IPS-18a (cell line): ENCODE data around the gene CPB2.

Experiments
- H3K27ac ChIP-seq: one replicate; pipeline ENCODE4 v1.5.1; 2013; ENCODE audit warnings: low read length
- H3K27me3 ChIP-seq: one replicate; pipeline ENCODE4 v1.6.1; 2013; ENCODE audit warnings: mild to moderate bottlenecking, low read length; ENCODE audit not compliant: control insufficient read depth, insufficient read depth
- H3K36me3 ChIP-seq: one replicate; pipeline ENCODE4 v1.6.1; 2013; ENCODE audit warnings: low read depth, low read length; ENCODE audit not compliant: control insufficient read depth
- H3K4me1 ChIP-seq: one replicate; pipeline ENCODE4 v1.6.1; 2013; ENCODE audit warnings: low read depth, low read length; ENCODE audit not compliant: control insufficient read depth
- H3K4me3 ChIP-seq: one replicate; pipeline ENCODE4 v1.5.1; 2013; ENCODE audit warnings: low read length
- H3K9ac ChIP-seq: one replicate; pipeline ENCODE4 v1.6.1; 2013; ENCODE audit warnings: mild to moderate bottlenecking, low read length, moderate library complexity
- H3K9me3 ChIP-seq: one replicate; pipeline ENCODE4 v1.6.1; 2013; ENCODE audit warnings: low read depth, low read length; ENCODE audit not compliant: control insufficient read depth

The CPB2 gene

DNA sequence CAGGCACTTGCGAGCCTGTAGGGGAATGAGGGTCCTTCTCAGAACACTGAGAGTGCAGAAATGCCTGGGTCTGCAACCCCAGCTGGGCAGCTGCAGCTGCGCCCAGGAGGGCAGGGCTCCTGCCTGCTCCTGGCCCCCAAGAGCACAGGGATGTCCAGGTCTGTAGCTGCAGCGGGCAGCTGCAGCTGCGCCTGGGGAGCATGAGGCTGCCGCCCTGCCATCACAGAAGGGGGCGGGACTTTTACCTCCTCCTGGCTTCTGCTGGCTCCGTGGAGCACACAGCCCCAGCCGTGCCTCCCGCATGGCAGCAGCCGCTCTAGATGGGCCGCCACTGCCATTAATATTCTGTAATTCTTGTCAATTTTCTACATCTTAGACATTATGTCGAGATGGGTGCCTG, 17.8 kb downstream of the CPB2 start:
- H3K36me3 ChIP-seq, result no peaks in the 10 kb centered on the region
- H3K4me1 ChIP-seq, result no peaks in the 10 kb centered on the region
- no peak overlapping the region for H3K27ac ChIP-seq
- no peak overlapping the region for H3K4me3 ChIP-seq
- H3K9ac ChIP-seq, result no peak overlapping the region
- H3K9me3 ChIP-seq, result no peaks in the 10 kb centered on the region
- no peaks in the 10 kb centered on the region for H3K27me3 ChIP-seq

DNA sequence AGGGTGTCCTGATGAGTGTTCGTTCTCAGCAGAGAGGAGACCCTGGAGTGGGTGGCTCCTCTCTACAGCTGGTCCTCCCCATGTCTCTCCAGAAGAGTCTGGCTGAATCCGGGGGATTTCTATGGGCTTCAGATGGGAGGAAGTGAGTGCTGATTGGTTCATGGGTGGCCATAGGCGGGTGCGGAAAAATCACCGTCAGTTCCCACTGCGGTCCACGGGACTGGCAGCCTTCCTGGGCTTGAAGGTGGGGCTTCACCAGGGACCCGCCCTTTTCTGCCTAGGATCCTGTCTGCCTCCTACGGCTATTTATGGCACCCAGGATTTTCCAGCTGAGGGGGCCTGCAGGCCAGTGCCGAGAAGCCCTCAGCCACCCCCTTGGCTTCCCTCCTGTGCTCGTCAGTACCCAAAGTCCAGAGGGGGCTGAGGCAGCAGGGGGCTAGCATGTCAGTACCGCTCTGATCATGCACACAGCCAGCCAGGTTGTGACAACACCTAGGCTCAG, 18.4 kb downstream of the CPB2 start:
- Histone ChIP-seq H3K27me3 (no peaks in the 10 kb centered on the region), H3K36me3 (no peaks in the 10 kb centered on the region), H3K4me3 (no peak overlapping the region), H3K9me3 (no peaks in the 10 kb centered on the region), H3K27ac (no peak overlapping the region), H3K4me1 (no peaks in the 10 kb centered on the region), H3K9ac (no peak overlapping the region)

DNA sequence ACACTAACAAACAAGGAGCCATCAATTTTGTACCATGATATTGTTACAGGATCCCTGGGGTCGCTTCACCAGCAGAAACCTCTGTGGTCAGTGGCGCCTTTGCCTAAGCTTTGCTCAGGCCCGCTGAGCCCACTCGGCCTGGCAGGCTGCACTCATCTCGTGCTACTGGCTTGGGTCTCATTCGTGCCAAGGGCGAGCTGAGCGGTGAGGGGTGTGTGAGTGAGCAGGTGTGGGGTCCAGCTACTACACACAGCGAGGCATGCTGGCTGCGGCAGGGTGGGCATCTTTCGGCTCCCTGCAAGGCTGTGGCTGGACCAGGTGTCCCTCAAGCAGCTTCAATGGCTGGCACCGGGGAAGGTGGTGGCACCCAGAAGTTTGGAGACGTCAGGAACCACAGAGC, 19.1 kb downstream of the CPB2 start:
- no peaks in the 10 kb centered on the region for H3K36me3 ChIP-seq
- no peak overlapping the region for H3K27ac ChIP-seq
- H3K9ac ChIP-seq, result no peak overlapping the region
- no peak overlapping the region for H3K4me3 ChIP-seq
- no peaks in the 10 kb centered on the region for H3K27me3 ChIP-seq
- no peaks in the 10 kb centered on the region for H3K4me1 ChIP-seq
- H3K9me3 ChIP-seq, result no peaks in the 10 kb centered on the region

DNA sequence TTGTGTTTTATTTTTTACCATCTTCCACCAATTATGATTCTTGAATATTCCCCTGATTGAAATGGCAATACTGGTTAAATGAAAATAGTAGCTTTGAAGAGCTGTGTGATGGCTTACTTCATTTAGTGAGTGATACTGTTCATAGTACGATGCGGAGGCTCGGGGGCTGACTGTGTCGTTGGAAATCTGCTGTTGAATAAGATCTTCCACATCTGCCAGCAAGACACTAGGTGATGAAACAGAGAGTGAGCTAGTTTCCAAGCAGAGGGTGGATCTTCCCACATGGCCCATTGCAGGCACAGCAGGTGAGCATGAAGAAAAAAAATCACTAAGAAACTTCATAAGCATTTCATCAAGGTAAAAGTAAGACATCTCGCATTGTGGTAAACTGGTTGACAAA, 22.5 kb downstream of the CPB2 start:
- no peaks in the 10 kb centered on the region for H3K4me1 ChIP-seq
- H3K9me3 ChIP-seq, result no peaks in the 10 kb centered on the region
- H3K27me3 ChIP-seq, result no peaks in the 10 kb centered on the region
- H3K9ac ChIP-seq, result no peak overlapping the region
- no peak overlapping the region for H3K27ac ChIP-seq
- H3K36me3 ChIP-seq, result no peaks in the 10 kb centered on the region
- no peak overlapping the region for H3K4me3 ChIP-seq

DNA sequence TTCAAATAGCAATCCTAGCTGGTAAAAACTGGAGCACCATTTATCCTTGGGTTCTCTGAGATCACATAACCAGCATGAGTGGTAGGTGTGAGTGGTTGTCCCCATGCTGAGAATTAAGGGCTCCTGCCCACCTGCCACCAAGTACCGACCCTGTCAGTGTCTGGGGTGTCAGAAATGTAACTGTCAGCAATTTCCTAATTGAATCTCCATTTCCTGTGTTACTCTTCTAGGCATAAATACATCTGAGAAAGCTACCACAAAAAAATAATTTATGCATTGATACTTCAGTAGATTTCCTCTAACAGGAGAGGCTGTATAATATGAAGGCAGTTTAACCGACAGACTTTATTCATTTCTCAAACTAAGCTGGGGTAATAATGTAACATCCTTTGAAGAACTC, 25.1 kb downstream of the CPB2 start:
- Histone ChIP-seq H3K9ac (no peak overlapping the region), H3K4me1 (no peaks in the 10 kb centered on the region), H3K36me3 (no peaks in the 10 kb centered on the region), H3K4me3 (no peak overlapping the region), H3K27ac (no peak overlapping the region), H3K9me3 (no peaks in the 10 kb centered on the region), H3K27me3 (no peaks in the 10 kb centered on the region)

DNA sequence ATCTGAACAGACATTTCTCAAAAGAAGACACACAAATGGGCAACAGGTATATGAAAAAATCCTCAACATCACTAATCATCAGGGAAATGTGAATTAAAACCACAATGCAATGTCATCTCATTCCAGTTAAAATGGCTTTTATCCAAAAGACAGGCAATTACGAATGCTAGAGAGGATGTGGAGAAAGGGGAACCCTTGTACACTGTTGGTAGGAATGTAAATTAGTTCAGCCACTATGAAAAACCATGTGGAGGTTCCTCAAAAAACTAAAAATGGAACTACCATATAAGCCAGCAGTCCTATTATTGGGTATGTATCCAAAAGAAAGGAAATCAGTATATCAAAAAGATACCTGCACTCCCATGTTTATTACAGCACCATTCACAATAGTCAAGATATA, 27.6 kb downstream of the CPB2 start:
- Histone ChIP-seq H3K36me3 (no peaks in the 10 kb centered on the region), H3K27ac (no peak overlapping the region), H3K4me3 (no peak overlapping the region), H3K4me1 (no peaks in the 10 kb centered on the region), H3K9me3 (no peaks in the 10 kb centered on the region), H3K27me3 (no peaks in the 10 kb centered on the region), H3K9ac (no peak overlapping the region)

DNA sequence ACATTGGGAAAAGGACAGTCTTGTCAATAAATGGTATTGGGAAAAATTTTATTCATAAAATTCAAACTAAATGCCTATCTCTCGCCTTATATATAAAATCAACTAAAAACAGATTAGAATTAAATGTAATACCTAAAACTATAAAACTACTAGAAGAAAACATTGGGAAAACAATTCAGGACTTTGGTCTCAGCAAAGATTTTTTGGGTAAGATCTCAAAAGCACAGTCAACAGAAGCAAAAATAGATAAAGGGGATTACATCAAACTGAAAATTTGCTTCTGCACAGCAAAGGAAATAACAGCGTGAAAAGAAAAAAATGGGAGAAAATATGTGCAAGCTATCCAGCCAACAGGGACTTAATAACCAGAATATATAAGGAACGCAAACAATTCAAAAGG, 28.0 kb downstream of the CPB2 start:
- H3K4me3 ChIP-seq, result no peak overlapping the region
- H3K36me3 ChIP-seq, result no peaks in the 10 kb centered on the region
- no peaks in the 10 kb centered on the region for H3K27me3 ChIP-seq
- no peak overlapping the region for H3K9ac ChIP-seq
- H3K4me1 ChIP-seq, result no peaks in the 10 kb centered on the region
- no peak overlapping the region for H3K27ac ChIP-seq
- H3K9me3 ChIP-seq, result no peaks in the 10 kb centered on the region

DNA sequence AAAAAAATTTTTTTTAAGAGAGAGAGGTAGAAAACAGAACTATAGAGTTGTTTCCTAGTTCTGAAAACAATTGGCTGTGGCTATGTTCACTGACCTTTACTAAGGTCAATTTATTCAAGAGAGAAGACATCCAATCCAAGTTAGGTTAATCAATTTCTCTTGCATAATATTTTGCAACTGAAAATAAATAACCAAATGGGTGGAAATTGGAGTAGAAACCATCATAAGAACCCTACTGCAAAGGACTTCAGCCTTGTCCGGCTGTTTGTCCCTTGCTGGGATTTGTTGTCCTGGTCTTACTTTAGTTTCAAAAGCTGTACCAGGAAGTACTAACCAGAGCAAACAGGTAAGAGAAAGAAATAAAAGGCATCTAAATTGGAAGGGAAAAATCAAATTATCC, 29.0 kb downstream of the CPB2 start:
- H3K9ac ChIP-seq, result no peak overlapping the region
- H3K4me3 ChIP-seq, result no peak overlapping the region
- no peaks in the 10 kb centered on the region for H3K9me3 ChIP-seq
- H3K27me3 ChIP-seq, result no peaks in the 10 kb centered on the region
- no peaks in the 10 kb centered on the region for H3K4me1 ChIP-seq
- no peaks in the 10 kb centered on the region for H3K36me3 ChIP-seq
- no peak overlapping the region for H3K27ac ChIP-seq

DNA sequence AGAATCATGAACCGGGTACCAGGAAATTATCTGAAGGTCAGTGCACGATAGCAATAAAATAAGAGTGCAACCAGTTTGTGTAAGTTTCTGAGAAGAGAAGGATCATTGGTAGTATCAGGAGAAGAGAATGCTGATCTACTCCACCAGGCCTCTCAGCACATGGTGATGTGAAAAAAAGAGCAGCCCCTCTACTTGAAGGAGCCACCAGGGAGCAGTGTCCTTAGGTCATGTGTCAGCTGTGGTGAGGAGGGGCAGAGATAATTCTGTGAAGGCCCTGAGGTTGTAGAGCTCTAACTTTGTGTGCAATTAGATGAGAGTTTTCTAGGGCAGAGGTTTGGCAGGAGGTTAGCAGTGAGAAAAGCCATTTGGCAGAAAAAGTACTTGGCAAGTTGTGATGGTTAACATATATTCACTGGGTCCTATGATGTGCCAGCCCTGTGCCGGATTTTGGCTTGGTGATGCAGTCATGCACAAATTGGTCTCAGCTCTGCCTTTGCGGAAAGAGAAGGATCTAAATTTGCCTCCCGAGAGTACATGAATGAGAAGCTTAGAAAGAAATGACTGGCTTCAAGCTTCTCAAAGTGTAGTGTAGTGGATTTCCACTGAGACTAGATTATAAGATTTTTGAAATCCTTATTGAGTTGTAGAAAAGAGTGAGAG, 33.1 kb downstream of the CPB2 start:
- H3K9me3 ChIP-seq, result no peaks in the 10 kb centered on the region
- no peaks in the 10 kb centered on the region for H3K4me1 ChIP-seq
- no peak overlapping the region for H3K9ac ChIP-seq
- H3K36me3 ChIP-seq, result no peaks in the 10 kb centered on the region
- H3K27me3 ChIP-seq, result no peaks in the 10 kb centered on the region
- H3K27ac ChIP-seq, result no peak overlapping the region
- no peak overlapping the region for H3K4me3 ChIP-seq

DNA sequence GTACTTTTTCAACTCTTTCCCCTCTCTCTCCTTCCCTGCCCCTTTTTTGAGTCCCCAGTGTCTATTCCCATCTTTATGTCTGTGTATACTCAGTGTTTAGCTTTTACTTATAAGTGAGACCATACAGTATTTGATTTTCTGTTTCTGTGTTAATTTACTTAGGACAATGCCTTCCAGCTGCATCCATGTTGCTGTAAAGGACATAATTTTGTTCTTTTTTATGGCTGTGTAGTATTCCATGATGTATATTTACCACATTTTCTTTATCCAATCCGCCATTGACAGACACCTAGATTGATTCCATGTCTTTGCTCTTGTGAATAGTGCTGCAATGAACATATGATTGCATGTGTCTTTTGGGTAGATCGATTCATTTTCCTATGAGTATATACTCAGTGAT, 41.5 kb downstream of the CPB2 start:
- Histone ChIP-seq H3K36me3 (no peaks in the 10 kb centered on the region), H3K9me3 (no peaks in the 10 kb centered on the region), H3K4me3 (no peak overlapping the region), H3K9ac (no peak overlapping the region), H3K27ac (no peak overlapping the region), H3K4me1 (no peaks in the 10 kb centered on the region), H3K27me3 (no peaks in the 10 kb centered on the region)

DNA sequence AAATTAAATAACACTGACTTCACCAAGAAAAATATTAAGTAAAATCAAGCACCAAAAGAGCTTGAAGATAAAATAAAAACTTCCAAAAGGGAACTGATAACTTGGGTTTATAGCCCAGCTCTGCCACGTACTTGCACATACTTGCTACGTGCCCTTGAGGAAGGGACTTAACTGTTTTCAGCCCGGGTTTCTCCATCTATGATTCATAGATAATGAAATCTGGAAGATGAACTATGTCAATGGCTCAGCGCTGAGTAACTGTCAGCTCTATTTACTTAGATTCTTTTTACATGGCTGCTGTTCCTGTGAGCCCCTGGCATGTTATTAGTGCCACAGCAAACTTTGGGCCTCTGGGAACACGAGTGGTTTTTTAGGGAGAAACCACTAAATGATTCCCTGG, 42.6 kb downstream of the CPB2 start:
- no peak overlapping the region for H3K27ac ChIP-seq
- H3K4me1 ChIP-seq, result no peaks in the 10 kb centered on the region
- H3K4me3 ChIP-seq, result no peak overlapping the region
- H3K36me3 ChIP-seq, result no peaks in the 10 kb centered on the region
- H3K27me3 ChIP-seq, result no peaks in the 10 kb centered on the region
- H3K9me3 ChIP-seq, result no peaks in the 10 kb centered on the region
- no peak overlapping the region for H3K9ac ChIP-seq

DNA sequence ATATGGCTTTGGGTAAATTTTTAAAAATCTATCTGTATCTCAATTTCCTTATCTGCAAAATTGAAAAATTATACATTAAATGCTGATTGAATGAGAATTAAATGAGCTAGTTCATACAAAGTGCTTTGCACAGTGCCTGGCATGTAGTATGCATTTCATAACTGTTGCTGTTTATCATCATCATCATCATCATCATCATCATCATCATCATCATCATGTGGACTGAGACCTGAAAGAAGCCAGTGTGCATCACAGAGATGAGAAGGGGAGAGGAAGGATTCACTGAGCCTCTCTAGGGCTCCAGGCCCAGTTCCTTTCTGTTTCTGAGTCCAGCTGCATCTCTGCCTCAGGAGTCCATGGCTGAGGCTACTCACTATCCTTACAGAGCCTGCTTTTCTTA, 45.4 kb downstream of the CPB2 start:
- no peaks in the 10 kb centered on the region for H3K9me3 ChIP-seq
- H3K27ac ChIP-seq, result no peak overlapping the region
- no peaks in the 10 kb centered on the region for H3K4me1 ChIP-seq
- H3K4me3 ChIP-seq, result no peak overlapping the region
- H3K27me3 ChIP-seq, result no peaks in the 10 kb centered on the region
- H3K9ac ChIP-seq, result no peak overlapping the region
- no peaks in the 10 kb centered on the region for H3K36me3 ChIP-seq
